Measurements from ENCODE around the gene SPX.

SPX gene

DNA sequence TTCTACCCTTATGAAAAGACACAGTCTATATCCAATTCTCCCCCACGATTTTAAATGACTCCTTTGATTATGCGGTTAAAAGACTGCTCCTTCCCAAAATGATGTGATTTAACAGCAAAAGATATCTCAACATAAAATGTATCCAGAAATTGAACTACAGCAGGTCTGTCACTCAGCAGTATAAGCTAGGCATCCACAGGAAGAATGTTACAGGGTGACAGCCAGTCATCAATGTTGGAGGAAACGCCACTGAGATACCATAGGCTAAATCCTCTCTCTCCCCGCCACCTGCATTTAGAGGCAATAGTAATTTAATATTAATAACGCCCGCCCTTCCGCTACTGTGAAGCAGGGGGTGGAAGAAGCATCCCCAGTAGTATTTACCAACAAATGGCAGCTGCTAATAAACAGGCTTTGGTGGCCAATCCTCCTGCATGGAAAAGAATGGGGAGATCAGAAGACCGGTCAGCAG lies 25.3 kb upstream of the SPX start:
- TF ChIP-seq, protein P1, sequence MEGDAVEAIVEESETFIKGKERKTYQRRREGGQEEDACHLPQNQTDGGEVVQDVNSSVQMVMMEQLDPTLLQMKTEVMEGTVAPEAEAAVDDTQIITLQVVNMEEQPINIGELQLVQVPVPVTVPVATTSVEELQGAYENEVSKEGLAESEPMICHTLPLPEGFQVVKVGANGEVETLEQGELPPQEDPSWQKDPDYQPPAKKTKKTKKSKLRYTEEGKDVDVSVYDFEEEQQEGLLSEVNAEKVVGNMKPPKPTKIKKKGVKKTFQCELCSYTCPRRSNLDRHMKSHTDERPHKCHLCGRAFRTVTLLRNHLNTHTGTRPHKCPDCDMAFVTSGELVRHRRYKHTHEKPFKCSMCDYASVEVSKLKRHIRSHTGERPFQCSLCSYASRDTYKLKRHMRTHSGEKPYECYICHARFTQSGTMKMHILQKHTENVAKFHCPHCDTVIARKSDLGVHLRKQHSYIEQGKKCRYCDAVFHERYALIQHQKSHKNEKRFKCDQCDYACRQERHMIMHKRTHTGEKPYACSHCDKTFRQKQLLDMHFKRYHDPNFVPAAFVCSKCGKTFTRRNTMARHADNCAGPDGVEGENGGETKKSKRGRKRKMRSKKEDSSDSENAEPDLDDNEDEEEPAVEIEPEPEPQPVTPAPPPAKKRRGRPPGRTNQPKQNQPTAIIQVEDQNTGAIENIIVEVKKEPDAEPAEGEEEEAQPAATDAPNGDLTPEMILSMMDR (IDR thresholded peaks at IDR 0.05; ENCODE audit: borderline replicate concordance, insufficient read depth, low read depth, low read length) = no peak
- peak overlapping the region; percentile 79 for H3K4me3 ChIP-seq (ENCODE audit: low read depth, low read length)

DNA sequence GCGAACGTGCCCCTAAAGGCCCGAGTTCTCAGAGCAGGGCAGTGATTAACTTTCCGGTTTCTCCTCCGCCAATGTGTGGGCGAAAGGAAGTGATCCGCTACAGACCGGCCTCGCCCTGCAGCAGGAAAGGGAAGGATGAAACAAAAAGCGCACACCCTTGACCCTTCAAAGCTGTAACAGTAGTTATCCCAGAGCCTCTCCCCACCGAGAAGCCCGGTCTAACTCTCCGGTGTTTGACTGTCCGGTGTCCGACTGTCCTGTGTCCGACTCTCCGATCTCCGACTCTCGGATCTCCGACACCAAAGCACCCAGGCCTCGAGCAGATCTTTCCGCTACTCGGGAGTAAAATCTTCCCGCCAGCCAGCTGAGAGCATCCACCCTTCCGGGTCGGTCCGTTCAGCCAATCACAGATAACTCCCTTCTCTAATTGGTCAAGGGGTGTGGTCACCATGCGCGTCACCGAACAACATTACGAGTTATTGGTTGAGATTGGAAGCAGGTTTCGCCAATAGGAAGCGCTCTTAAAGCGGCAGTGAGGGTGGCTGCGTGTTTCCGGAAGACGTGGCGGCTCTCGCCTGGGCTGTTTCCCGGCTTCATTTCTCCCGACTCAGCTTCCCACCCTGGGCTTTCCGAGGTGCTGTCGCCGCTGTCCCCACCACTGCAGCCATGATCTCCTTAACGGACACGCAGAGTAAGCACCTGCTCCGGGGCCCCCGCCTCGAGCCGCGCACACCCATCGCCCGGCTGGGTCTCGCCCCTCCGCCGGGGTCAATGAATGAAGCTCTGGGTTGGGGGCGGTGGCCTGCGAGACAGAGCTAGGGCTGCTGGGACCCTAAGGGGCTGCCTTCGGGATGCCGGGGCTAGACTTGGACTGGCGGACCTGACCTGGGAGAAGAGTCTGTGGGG lies 24.6 kb upstream of the SPX start, which contains the start of the genes GOLT1B and RECQL:
Gene GOLT1B, plus strand, starts transcription at position 532 of the 906 bp plus-strand sequence. Its CDS starts 135 bp downstream, at position 667.
Gene RECQL, minus strand, starts transcription at position 378 of the 906 bp plus-strand sequence. CDS start 2,065 bp downstream, outside the sequence.
- TF ChIP-seq, protein P1 (IDR thresholded peaks at IDR 0.05; ENCODE audit: borderline replicate concordance, insufficient read depth, low read depth, low read length) = no peak
- peak within 1 kb of the TSS; percentile 79 for H3K4me3 ChIP-seq (ENCODE audit: low read depth, low read length)

DNA sequence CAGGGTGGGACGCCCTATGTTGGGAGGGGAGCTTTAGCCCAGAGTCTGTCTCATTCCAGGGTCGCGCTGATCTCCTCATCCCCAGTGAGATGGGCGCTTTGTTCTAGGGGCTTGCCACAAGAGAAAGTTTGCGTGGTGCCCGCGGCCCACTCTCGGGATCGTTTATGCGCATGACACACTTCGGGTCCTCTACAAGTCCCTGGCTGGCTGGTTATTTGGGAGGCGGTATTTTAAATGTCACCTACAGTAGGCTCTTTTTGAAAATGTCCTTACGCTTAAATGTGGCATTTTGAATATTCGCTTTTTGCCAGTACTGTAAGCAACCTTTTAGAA lies 24.0 kb upstream of the SPX start:
- peak overlapping the region; percentile 77 for H3K4me3 ChIP-seq (ENCODE audit: low read depth, low read length)
- TF ChIP-seq, protein P1 (IDR thresholded peaks at IDR 0.05; ENCODE audit: borderline replicate concordance, insufficient read depth, low read depth, low read length) = no peak

DNA sequence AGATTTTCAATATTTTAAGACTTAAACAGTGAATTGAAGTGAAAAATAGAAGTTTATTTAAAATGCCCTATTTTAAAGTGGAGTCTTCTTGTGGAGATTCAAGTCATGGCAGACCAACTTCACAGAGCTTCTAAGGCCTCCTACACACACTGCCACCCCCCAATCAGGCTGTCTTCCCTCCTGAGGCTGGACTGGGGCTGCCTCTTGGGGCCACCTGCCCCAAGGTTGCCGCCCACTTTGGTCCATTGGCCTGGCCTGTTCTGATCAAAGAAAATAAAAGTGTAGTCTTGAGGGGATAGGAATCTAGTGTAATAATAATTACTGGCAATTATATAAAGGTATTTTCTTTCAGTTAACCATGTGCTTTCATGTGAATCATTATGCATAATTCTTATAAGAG lies 23.2 kb upstream of the SPX start:
- no peak overlapping the region for H3K4me3 ChIP-seq (ENCODE audit: low read depth, low read length)
- TF ChIP-seq, protein P1 (IDR thresholded peaks at IDR 0.05; ENCODE audit: borderline replicate concordance, insufficient read depth, low read depth, low read length) = no peak

DNA sequence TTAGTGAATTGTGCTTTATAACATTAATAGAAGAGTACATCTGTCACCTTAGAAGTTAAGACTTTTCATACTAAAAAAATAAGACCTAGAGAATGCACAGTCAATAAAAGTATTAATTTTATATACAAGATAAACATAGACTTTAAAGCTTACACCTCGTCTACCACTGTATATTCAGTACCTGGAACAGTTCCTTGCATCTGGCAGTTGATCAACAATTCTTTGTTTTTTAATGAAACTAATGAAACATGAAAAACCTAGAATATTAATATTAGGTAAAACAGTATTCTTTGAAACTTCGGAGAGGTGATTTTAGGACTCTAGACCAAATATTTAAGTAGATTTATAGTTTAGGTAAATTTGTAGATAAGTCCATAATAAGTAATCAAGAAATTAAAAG lies 20.2 kb upstream of the SPX start:
- no peak overlapping the region for H3K4me3 ChIP-seq (ENCODE audit: low read depth, low read length)
- TF ChIP-seq, protein P1 (IDR thresholded peaks at IDR 0.05; ENCODE audit: borderline replicate concordance, insufficient read depth, low read depth, low read length) = no peak

DNA sequence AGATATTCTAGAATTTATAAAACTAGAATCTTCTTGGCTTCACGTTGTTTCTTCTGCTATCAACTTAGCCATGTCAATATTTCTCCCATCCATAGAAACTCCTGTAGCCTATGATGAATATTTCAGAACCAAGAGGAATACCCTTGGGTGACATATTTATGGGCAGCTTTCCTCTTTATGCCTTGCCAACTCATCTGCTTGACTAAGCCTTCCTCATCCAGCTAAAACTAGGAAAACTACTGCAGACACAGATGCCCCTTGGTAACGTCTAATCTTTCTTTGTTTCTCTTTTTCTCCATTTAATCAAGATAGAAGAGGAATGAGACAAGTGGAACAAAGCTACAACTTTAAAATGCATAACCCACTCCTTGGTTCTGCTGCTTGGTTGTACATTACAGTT lies 18.2 kb upstream of the SPX start:
- TF ChIP-seq, protein P1 (IDR thresholded peaks at IDR 0.05; ENCODE audit: borderline replicate concordance, insufficient read depth, low read depth, low read length) = no peak
- H3K4me3 ChIP-seq (ENCODE audit: low read depth, low read length) = no peak overlapping the region

DNA sequence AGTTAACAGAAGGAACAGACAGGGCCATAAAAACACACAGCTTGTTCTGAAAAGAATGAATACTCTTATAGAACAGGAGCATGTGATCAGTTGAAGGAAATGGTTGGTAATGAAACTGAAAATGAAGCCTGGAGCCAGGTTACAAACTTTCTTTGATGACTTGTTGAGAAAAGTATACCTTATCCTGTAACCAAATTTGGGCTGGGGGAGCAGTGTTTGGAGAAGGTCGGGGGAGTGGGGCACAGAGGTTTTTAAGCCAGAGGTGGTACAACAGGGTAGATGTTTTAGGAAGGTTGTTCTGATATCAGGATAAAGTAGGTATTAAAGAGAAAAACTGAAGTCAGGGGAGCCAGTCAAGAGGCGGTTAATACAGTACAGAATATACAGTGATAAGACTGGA lies 16.3 kb upstream of the SPX start:
- TF ChIP-seq, protein P1 (IDR thresholded peaks at IDR 0.05; ENCODE audit: borderline replicate concordance, insufficient read depth, low read depth, low read length) = no peak
- H3K4me3 ChIP-seq (ENCODE audit: low read depth, low read length) = no peak overlapping the region

All from GM12875 (cell line).